ENCODE data around the gene RGS3. TPM values are rescaled to one million over a fixed set of nuclear protein-coding genes. Genes with fewer than 3 reads are reported as not detected.

Gene RGS3
- total and polyA plus RNA-seq, 7 donors, result 26.9 to 50.7 (median 38.3) TPM

DNA sequence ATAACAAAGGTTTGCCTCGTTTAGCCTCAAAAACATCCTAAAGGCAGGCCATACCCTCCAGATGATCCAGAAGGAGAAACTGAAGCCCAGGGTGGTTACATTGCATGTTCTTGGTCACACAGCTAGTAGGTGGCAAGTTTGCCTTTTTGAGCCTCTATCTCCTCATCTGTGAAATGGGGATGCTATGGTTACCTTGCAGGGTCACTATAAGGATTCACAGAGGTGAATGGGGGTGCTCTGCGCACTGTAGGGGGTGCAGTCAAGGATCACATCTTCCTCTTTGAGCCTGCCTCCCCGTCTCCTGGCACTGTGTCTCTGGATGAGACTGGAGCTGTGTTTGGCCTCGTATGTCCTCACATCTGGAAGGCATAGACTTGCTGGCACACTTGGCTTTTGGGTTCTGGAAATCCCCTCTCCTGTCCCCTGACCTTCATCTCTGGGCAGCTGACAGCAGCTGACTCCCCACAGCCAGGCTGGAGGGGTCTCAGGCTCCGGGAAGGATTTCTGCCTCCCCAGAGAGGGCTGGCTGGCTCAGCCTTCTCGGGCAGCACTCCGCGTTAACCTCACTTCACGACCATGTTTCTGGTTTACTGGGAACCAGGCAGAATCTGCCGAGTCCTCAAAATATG lies 167.7 kb downstream of the RGS3 start:
- DNase-seq, result peak; percentile 40
- no peaks in the 10 kb centered on the region for H3K27me3 ChIP-seq
- no peak for TF ChIP-seq EP300 (IDR thresholded peaks at IDR 0.05)
- TF ChIP-seq POLR2AphosphoS5 (IDR thresholded peaks at IDR 0.05), result no peak
- no peak for TF ChIP-seq POLR2A (IDR thresholded peaks at IDR 0.05)
- TF ChIP-seq, protein P1, sequence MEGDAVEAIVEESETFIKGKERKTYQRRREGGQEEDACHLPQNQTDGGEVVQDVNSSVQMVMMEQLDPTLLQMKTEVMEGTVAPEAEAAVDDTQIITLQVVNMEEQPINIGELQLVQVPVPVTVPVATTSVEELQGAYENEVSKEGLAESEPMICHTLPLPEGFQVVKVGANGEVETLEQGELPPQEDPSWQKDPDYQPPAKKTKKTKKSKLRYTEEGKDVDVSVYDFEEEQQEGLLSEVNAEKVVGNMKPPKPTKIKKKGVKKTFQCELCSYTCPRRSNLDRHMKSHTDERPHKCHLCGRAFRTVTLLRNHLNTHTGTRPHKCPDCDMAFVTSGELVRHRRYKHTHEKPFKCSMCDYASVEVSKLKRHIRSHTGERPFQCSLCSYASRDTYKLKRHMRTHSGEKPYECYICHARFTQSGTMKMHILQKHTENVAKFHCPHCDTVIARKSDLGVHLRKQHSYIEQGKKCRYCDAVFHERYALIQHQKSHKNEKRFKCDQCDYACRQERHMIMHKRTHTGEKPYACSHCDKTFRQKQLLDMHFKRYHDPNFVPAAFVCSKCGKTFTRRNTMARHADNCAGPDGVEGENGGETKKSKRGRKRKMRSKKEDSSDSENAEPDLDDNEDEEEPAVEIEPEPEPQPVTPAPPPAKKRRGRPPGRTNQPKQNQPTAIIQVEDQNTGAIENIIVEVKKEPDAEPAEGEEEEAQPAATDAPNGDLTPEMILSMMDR (IDR thresholded peaks at IDR 0.05), result no peak
- no peaks in the 10 kb centered on the region for H3K9me3 ChIP-seq
- 74 to 82% methylated on average over 10 of the region's 10 CpGs for WGBS, 2 donors
- H3K4me3 ChIP-seq, result no peak overlapping the region
- peaks cover 0 to 16% (median 11%) of the 10 kb centered on the region in 4 donors for H3K4me1 ChIP-seq
- H3K36me3 ChIP-seq, result no peaks in the 10 kb centered on the region
- H3K27ac ChIP-seq, result no peak overlapping the region
- intact Hi-C loops (cut with DNase I), result no loop called here

GRCh38 chr9:113631871-113632665 lies 168.5 kb downstream of the RGS3 start:
- peak; percentile 21 for DNase-seq
- no peak overlapping the region for H3K27ac ChIP-seq
- H3K27me3 ChIP-seq, result no peaks in the 10 kb centered on the region
- 72 to 77% methylated on average over 8 of the region's 8 CpGs for WGBS, 2 donors
- H3K36me3 ChIP-seq, result no peaks in the 10 kb centered on the region
- intact Hi-C loops (cut with DNase I), result no loop called here
- H3K4me1 ChIP-seq, result peaks cover 0 to 8% (median 3%) of the 10 kb centered on the region in 4 donors
- H3K4me3 ChIP-seq, result no peak overlapping the region
- no peaks in the 10 kb centered on the region for H3K9me3 ChIP-seq
- TF ChIP-seq EP300 (IDR thresholded peaks at IDR 0.05) (no peak), POLR2AphosphoS5 (IDR thresholded peaks at IDR 0.05) (no peak)

DNA sequence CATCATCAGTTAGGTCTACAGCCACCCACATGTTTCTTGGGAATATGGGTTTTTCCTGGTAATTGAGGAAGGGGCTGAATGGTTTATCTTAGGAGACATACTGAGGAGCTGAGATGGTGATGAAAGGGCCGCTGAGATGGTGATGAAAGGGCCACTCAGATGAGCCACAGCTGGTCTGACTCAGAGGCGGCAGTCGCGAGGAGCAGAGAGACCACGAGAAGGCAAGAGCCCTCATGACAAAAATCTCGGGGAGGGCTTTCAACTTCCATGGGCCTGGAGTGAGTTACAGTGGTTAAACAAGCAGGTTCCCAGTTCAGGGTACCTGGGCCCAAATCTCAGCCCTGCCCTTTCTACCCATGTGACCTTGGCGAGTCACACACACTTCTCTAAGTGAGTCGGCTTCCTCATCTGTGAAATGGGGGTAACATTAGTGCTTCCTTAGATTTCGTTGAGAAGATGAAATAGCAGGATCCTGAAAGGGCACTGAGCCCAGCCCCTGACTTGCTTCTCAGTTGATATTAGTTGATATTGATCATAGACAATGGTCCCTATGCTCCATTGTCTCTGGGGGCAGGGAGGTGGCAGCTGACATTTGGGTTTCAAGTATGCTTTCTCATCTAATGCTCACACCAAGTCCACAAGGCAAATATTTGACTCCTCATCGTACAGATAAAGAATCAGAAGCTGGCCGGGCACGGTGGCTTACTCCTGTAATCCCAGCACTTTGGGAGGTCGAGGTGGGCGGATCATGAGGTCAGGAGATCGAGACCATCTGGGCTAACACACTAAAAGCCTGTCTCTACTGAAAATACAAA lies 169.5 kb downstream of the RGS3 start:
- TF ChIP-seq POLR2AphosphoS5 (IDR thresholded peaks at IDR 0.05) (no peak), POLR2A (IDR thresholded peaks at IDR 0.05) (no peak), EP300 (IDR thresholded peaks at IDR 0.05) (no peak)
- TF ChIP-seq, protein P1 (IDR thresholded peaks at IDR 0.05), result no peak
- Histone ChIP-seq H3K4me1 (peaks cover 0 to under 1% (median under 1%) of the 10 kb centered on the region in 4 donors), H3K27ac (no peak overlapping the region), H3K4me3 (no peak overlapping the region), H3K36me3 (no peaks in the 10 kb centered on the region), H3K9me3 (no peaks in the 10 kb centered on the region), H3K27me3 (no peaks in the 10 kb centered on the region)
- peak; percentile 36 for DNase-seq
- intact Hi-C loops (cut with DNase I), result no loop called here
- WGBS, 2 donors, result 75 to 78% methylated on average over 15 of the region's 15 CpGs

- intact Hi-C loops (cut with DNase I), result no loop called here
- peak; percentile 42 for DNase-seq
- Histone ChIP-seq H3K27ac (no peak overlapping the region), H3K27me3 (no peaks in the 10 kb centered on the region), H3K4me3 (no peak overlapping the region), H3K36me3 (no peaks in the 10 kb centered on the region), H3K4me1 (peaks cover 0 to 11% (median 6%) of the 10 kb centered on the region in 4 donors), H3K9me3 (no peaks in the 10 kb centered on the region)
- TF ChIP-seq EP300 (IDR thresholded peaks at IDR 0.05), result no peak
- 86 to 87% methylated on average over 11 of the region's 11 CpGs for WGBS, 2 donors
Observed at GRCh38 chr9:113633782-113634595, 170.5 kb downstream of the RGS3 start.

Measured in sigmoid colon (tissue), 7 donors.